Measurements from ENCODE around the gene FHDC1. TPM values are rescaled to one million over a fixed set of nuclear protein-coding genes. Genes with fewer than 3 reads are reported as not detected.

Gene FHDC1
- total RNA-seq, 4 donors from 2014 or later = 6.6 to 32.8 (median 25.4) TPM

DNA sequence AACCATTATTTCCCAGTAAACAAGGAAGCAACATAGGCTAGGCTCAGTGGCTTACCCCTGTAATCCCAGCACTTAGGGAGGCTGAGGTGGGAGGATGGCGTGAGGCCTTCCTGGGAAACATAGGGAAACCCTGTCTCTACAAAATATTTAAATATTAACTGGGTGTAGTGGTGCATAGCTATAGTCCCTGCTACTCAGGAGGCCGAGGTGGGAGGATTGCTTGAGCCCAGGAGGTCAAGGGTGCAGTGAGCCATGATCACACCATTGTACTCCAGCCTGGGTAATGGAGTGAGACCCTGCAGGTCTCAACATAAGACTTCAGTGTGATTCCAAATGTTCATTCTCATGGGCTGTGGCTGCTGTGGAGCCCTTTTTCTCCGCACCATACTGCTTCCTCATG lies 34.9 kb downstream of the FHDC1 start:
- Histone ChIP-seq H3K4me1 (no peaks in the 10 kb centered on the region), H3K36me3 (peaks cover 0 to 54% (median 2%) of the 10 kb centered on the region in 3 donors), H3K4me3 (no peak overlapping the region), H3K9me3 (no peaks in the 10 kb centered on the region), H3K27ac (no peak overlapping the region), H3K27me3 (no peaks in the 10 kb centered on the region)
- DNase-seq = no peak
- TF ChIP-seq POLR2A (IDR thresholded peaks at IDR 0.05) = no peak
- TF ChIP-seq CTCF (IDR thresholded peaks at IDR 0.05) = no peak

GRCh38 chr4:152972821-152973628 lies 36.9 kb downstream of the FHDC1 start:
- Histone ChIP-seq H3K4me1 (no peaks in the 10 kb centered on the region), H3K4me3 (no peak overlapping the region), H3K27me3 (no peaks in the 10 kb centered on the region), H3K36me3 (peaks cover 0 to 48% (median 2%) of the 10 kb centered on the region in 3 donors), H3K9me3 (no peaks in the 10 kb centered on the region), H3K27ac (no peak overlapping the region)
- no peak for TF ChIP-seq CTCF (IDR thresholded peaks at IDR 0.05)
- no peak for TF ChIP-seq POLR2A (IDR thresholded peaks at IDR 0.05)
- no peak for DNase-seq

GRCh38 chr4:152973629-152974467 lies 37.7 kb downstream of the FHDC1 start:
- H3K4me1 ChIP-seq = no peaks in the 10 kb centered on the region
- H3K27ac ChIP-seq = no peak overlapping the region
- no peak for DNase-seq
- peaks cover 0 to 43% (median 0%) of the 10 kb centered on the region in 3 donors for H3K36me3 ChIP-seq
- no peak overlapping the region for H3K4me3 ChIP-seq
- TF ChIP-seq CTCF (IDR thresholded peaks at IDR 0.05) (no peak), POLR2A (IDR thresholded peaks at IDR 0.05) (no peak)
- H3K27me3 ChIP-seq = no peaks in the 10 kb centered on the region
- no peaks in the 10 kb centered on the region for H3K9me3 ChIP-seq

GRCh38 chr4:152974468-152975379 lies 38.6 kb downstream of the FHDC1 start:
- H3K36me3 ChIP-seq = peaks cover 0 to 40% (median 0%) of the 10 kb centered on the region in 3 donors
- H3K4me1 ChIP-seq = no peaks in the 10 kb centered on the region
- TF ChIP-seq POLR2A (IDR thresholded peaks at IDR 0.05) = no peak
- TF ChIP-seq CTCF (IDR thresholded peaks at IDR 0.05) = no peak
- H3K27ac ChIP-seq = no peak overlapping the region
- no peak overlapping the region for H3K4me3 ChIP-seq
- no peaks in the 10 kb centered on the region for H3K27me3 ChIP-seq
- no peak for DNase-seq
- H3K9me3 ChIP-seq = no peaks in the 10 kb centered on the region

All from Peyer's patch (tissue), 4 donors.